Cardiac muscle cell (in vitro differentiated cells and primary cell): ENCODE measurements around the gene UBE2H. TPM values are rescaled to one million over a fixed set of nuclear protein-coding genes. Genes with fewer than 3 reads are reported as not detected.
A peak's percentile ranks its signal among the peaks of the same experiment; 100 is the strongest.

Source experiments
- DNase-seq, 2 donors: peaks; one replicate each; pipeline versions ENCODE4 v3.0.0 to v3.0.0-alpha.2; 2010 to 2017; ENCODE audit warnings: low read depth in 1 of 2, low spot score in 1 of 2
- H3K27ac ChIP-seq: fragments of 200-600 bp; sonication (generic); 2 replicates; pipeline ENCODE4 v1.5.1; 2016
- H3K27me3 ChIP-seq: fragments of 200-600 bp; sonication (generic); 2 replicates; pipeline ENCODE4 v1.6.0; 2016; ENCODE audit warnings: control low read depth
- H3K36me3 ChIP-seq: fragments of 200-600 bp; sonication (generic); 2 replicates; pipeline ENCODE4 v1.5.1; 2016; ENCODE audit warnings: control low read depth
- H3K4me1 ChIP-seq: fragments of 200-600 bp; sonication (generic); 2 replicates; pipeline ENCODE4 v1.8.1; 2017; ENCODE audit warnings: low read depth, mild to moderate bottlenecking, mixed run types
- H3K4me3 ChIP-seq: fragments of 200-600 bp; sonication (generic); 2 replicates; pipeline ENCODE4 v1.5.1; 2016; ENCODE audit warnings: mild to moderate bottlenecking
- H3K9me3 ChIP-seq: fragments of 200-600 bp; sonication (generic); 2 replicates; pipeline ENCODE4 v1.5.1; 2017; ENCODE audit warnings: low read depth, mild to moderate bottlenecking, control low read depth
- CTCF ChIP-seq: IDR thresholded peaks from 2 replicates; pipeline ENCODE4 v1.5.1; 2012; ENCODE audit warnings: low read depth, mild to moderate bottlenecking, low read length
- polyA plus RNA-seq: library from polyadenylated mRNA; unstranded; fragments of >200 nt; fragmentation: Nextera tagmentation; extraction: Ambion mirVana; gene quantifications from 2 replicates; pipeline ENCODE4 v1.2.1, GENCODE V29; 2016
- total RNA-seq: library from RNA; depleted of rRNA; stranded (reverse); fragments of >200 nt; gene quantifications from 2 replicates; pipeline ENCODE4 v1.2.3, GENCODE V29; 2016

UBE2H gene
- total and polyA plus RNA-seq, 2 experiments from 2014 or later: 140 to 409 TPM

GRCh38 chr7:129886818-129887186, 66.0 kb downstream of the UBE2H start:
- no peak for DNase-seq
- Histone ChIP-seq H3K4me1 (peaks cover 7% of the 10 kb centered on the region), H3K36me3 (peaks cover 8% of the 10 kb centered on the region), H3K27me3 (no peaks in the 10 kb centered on the region), H3K27ac (no peak overlapping the region), H3K9me3 (no peaks in the 10 kb centered on the region), H3K4me3 (no peak overlapping the region)
- TF ChIP-seq CTCF: no peak

- H3K27me3 ChIP-seq: no peaks in the 10 kb centered on the region
- peaks cover 7% of the 10 kb centered on the region for H3K4me1 ChIP-seq
- peak overlapping the region; percentile 65 for H3K27ac ChIP-seq
- H3K9me3 ChIP-seq: no peaks in the 10 kb centered on the region
- H3K36me3 ChIP-seq: peaks cover 8% of the 10 kb centered on the region
- no peak overlapping the region for H3K4me3 ChIP-seq
- no peak for DNase-seq
- no peak for TF ChIP-seq CTCF
Measured at GRCh38 chr7:129886167-129886817, 66.5 kb downstream of the UBE2H start.

GRCh38 chr7:129884495-129884894, 68.3 kb downstream of the UBE2H start:
- no peak for DNase-seq
- Histone ChIP-seq H3K4me3 (no peak overlapping the region), H3K4me1 (peaks cover 4% of the 10 kb centered on the region), H3K27ac (peak overlapping the region; percentile 39), H3K36me3 (peaks cover 13% of the 10 kb centered on the region), H3K27me3 (no peaks in the 10 kb centered on the region), H3K9me3 (no peaks in the 10 kb centered on the region)
- no peak for TF ChIP-seq CTCF

- Histone ChIP-seq H3K27ac (no peak overlapping the region), H3K4me3 (no peak overlapping the region), H3K27me3 (no peaks in the 10 kb centered on the region), H3K4me1 (no peaks in the 10 kb centered on the region), H3K9me3 (no peaks in the 10 kb centered on the region), H3K36me3 (peaks cover 19% of the 10 kb centered on the region)
- DNase-seq: no peak
- TF ChIP-seq CTCF: no peak
Measured at GRCh38 chr7:129883151-129883550, 69.6 kb downstream of the UBE2H start.

- Histone ChIP-seq H3K4me3 (no peak overlapping the region), H3K9me3 (no peaks in the 10 kb centered on the region), H3K27ac (peak overlapping the region; percentile 0), H3K27me3 (no peaks in the 10 kb centered on the region), H3K4me1 (no peaks in the 10 kb centered on the region), H3K36me3 (peaks cover 19% of the 10 kb centered on the region)
- no peak for TF ChIP-seq CTCF
- DNase-seq: no peak
Measured at GRCh38 chr7:129882531-129882930, 70.2 kb downstream of the UBE2H start.
